GM18951 (cell line): ENCODE data around the gene LIF.
"Not testable (repeated sequence)": the region's sequence is repeated elsewhere in the genome, so short reads cannot be mapped to it uniquely, and the experiment has no call there.

Experiments
- POLR2A ChIP-seq: IDR thresholded peaks from 4 replicates; pipeline ENCODE4 v1.6.1; 2011; ENCODE audit warnings: mild to moderate bottlenecking; ENCODE audit not compliant: insufficient read length, insufficient read depth; ENCODE audit errors: extremely low read depth
- in situ Hi-C: fragments of 300-500 bp; cut with MboI; formaldehyde crosslinking; loops from one replicate; pipeline ENCODE4 v1.12.0; 2022; ENCODE audit warnings: low sequenced_read_pairs, mixed read lengths, inconsistent platforms; ENCODE audit not compliant: unreplicated experiment

The LIF gene

GRCh38 chr22:30221121-30221992, 25.2 kb downstream of the LIF start:
- TF ChIP-seq POLR2A: no peak
- in situ Hi-C loops: no loop called here

GRCh38 chr22:30220338-30221012, 26.1 kb downstream of the LIF start:
- no peak for TF ChIP-seq POLR2A
- in situ Hi-C loops: no loop called here

- no peak for TF ChIP-seq POLR2A
- in situ Hi-C loops: no loop called here
Observed at GRCh38 chr22:30219668-30220278, 26.8 kb downstream of the LIF start.

- in situ Hi-C loops: no loop called here
- no peak for TF ChIP-seq POLR2A
Observed at GRCh38 chr22:30219049-30219654, 27.4 kb downstream of the LIF start.

GRCh38 chr22:30217698-30218560, 28.6 kb downstream of the LIF start:
- in situ Hi-C loops: no loop called here
- TF ChIP-seq POLR2A: no peak

DNA sequence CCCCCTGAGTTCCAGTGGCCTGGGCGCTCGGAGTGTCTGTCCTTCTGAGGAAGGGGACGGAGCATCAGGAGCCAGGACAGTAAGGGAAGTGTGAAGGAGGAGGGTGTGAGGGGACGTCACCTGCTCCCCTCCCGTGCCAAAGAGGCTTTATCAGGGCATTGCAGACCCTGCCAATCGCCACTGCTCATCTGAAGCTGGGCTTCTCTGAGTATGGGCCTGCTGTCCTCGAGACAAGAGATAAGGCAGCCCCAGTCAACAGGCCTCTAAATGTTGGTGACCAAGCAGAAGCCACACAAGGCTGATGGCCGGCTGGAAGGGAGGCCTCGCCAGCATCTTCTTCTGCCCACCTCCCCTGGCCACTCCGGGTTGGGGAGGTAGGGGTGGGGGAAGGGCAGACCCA, 29.8 kb downstream of the LIF start:
- in situ Hi-C loops: no loop called here

GRCh38 chr22:30216272-30216671, 30.3 kb downstream of the LIF start:
- in situ Hi-C loops: not testable (repeated sequence)

More for the DNA sequence above, 29.8 kb downstream of the LIF start:
- TF ChIP-seq POLR2A: no peak

- no peak for TF ChIP-seq POLR2A
- in situ Hi-C loops: no loop called here
Observed at GRCh38 chr22:30214703-30215407, 31.7 kb downstream of the LIF start.

DNA sequence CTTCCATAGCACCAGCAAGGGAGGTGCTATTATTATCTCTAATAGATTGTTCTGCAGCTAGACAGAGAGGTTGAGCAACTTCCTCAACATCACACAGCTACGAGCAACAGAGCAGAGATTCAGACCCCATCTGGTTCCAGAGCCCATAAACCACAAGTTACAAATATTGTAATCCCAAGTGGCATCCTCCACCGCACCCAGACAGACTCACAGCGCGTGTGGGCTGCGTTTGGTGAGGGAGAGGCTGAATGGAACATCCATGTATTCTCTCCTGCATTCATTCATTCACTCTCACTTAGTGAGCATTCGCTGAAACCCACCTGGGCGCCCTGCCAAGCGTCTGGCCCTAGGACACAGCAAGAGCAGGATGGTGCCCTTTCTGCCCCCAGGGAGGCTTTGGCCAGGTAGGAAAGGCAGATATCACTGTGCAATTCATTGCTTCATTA, 33.5 kb downstream of the LIF start:
- in situ Hi-C loops: no loop called here
- no peak for TF ChIP-seq POLR2A

DNA sequence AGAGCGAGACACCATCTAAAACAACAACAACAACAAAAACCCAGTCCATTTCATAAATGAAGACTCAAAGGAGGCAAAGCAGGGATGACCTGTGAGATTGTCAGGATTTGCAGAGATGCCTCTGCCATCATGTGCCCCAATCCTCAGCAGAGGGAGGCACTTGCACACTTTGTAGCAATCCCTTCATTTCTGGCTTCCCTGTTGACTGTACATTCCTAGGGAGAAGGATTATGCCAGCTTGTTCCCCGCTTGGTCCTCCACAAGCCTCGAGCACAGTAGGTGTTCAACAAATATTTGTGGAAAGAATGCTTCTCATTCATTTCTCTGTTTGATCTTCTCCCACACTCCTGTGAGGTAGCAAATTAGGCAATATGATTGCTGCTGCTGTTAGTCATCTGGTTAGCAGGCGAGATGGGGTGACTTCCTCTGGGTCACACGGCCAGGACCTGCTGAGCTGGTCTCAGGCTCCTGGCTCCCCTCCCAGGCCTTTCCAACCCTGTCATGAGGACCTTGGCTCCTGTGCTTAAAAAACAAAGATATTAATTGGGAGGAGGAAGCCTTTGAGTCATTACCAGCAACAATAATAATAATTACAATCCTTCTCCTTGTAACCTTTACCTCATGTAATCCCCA, 34.1 kb downstream of the LIF start:
- in situ Hi-C loops: no loop called here
- no peak for TF ChIP-seq POLR2A

GRCh38 chr22:30211124-30211820, 35.3 kb downstream of the LIF start:
- no peak for TF ChIP-seq POLR2A

More at GRCh38 chr22:30211124-30211820, 35.3 kb downstream of the LIF start:
- in situ Hi-C loops: no loop called here
